OCI-LY1 (cell line): Measurements from ENCODE around the gene WIZ.

ENCODE experiments used
- H2AFZ ChIP-seq: fragments of 200-600 bp; sonication (generic), shearing (Covaris generic); 2 replicates; pipeline ENCODE4 v1.6.0; 2014; ENCODE audit warnings: antibody characterized with exemption, mild to moderate bottlenecking, low read length
- H3F3A ChIP-seq: fragments of 200-600 bp; sonication (generic), shearing (Covaris generic); 2 replicates; pipeline ENCODE4 v1.6.0; 2014; ENCODE audit warnings: mild to moderate bottlenecking, antibody characterized with exemption, low read length, moderate library complexity; ENCODE audit not compliant: insufficient read depth
- H3K27ac ChIP-seq: fragments of 200-600 bp; sonication (generic); 2 replicates; pipeline ENCODE4 v1.5.1; 2014; ENCODE audit warnings: low read length, mixed run types, mild to moderate bottlenecking, low read depth; ENCODE audit not compliant: poor library complexity, severe bottlenecking
- H3K27me3 ChIP-seq: fragments of 200-600 bp; sonication (generic); 2 replicates; pipeline ENCODE4 v1.6.0; 2014; ENCODE audit warnings: antibody characterized with exemption, mild to moderate bottlenecking, low read length, moderate library complexity; ENCODE audit not compliant: insufficient read depth
- H3K36me3 ChIP-seq: fragments of 200-600 bp; sonication (generic); 2 replicates; pipeline ENCODE4 v1.6.1; 2014; ENCODE audit warnings: mild to moderate bottlenecking, antibody characterized with exemption, low read length, moderate library complexity, mixed read lengths; ENCODE audit not compliant: insufficient read depth
- H3K4me1 ChIP-seq: fragments of 200-600 bp; sonication (generic); 2 replicates; pipeline ENCODE4 v1.5.1; 2014; ENCODE audit warnings: mild to moderate bottlenecking, low read length, moderate library complexity; ENCODE audit not compliant: insufficient read depth, severe bottlenecking
- H3K4me2 ChIP-seq: fragments of 200-600 bp; sonication (generic), shearing (Covaris generic); 2 replicates; pipeline ENCODE4 v1.6.1; 2014; ENCODE audit warnings: low read length
- H3K4me3 ChIP-seq: fragments of 200-600 bp; sonication (generic); 2 replicates; pipeline ENCODE4 v1.5.1; 2014; ENCODE audit warnings: low read length, low read depth, mild to moderate bottlenecking, mixed read lengths; ENCODE audit not compliant: poor library complexity, severe bottlenecking
- H3K79me2 ChIP-seq: fragments of 200-600 bp; shearing (Covaris generic); 2 replicates; pipeline ENCODE4 v1.6.1; 2016; ENCODE audit warnings: mixed run types, low read length, mixed read lengths; ENCODE audit not compliant: insufficient read depth
- H3K9ac ChIP-seq: fragments of 200-600 bp; sonication (generic), shearing (Covaris generic); 2 replicates; pipeline ENCODE4 v1.6.1; 2014; ENCODE audit warnings: mild to moderate bottlenecking, low read length, mixed read lengths
- H3K9me2 ChIP-seq: fragments of 200-600 bp; sonication (generic), shearing (Covaris generic); 2 replicates; pipeline ENCODE4 v1.6.1; 2014; ENCODE audit warnings: low read depth, mild to moderate bottlenecking, low read length, mixed read lengths
- H3K9me3 ChIP-seq: fragments of 200-600 bp; shearing (Covaris generic); 2 replicates; pipeline ENCODE4 v1.6.1; 2014; ENCODE audit warnings: low read length, mixed read lengths
- H4K20me1 ChIP-seq: fragments of 200-600 bp; sonication (generic), shearing (Covaris generic); 2 replicates; pipeline ENCODE4 v1.6.0; 2016; ENCODE audit warnings: mild to moderate bottlenecking, low read length; ENCODE audit not compliant: insufficient read depth
- EZH2 ChIP-seq: fragments of 200-600 bp; sonication (generic), shearing (Covaris generic); IDR thresholded peaks from 2 replicates; pipeline ENCODE4 v1.8.0; 2017; ENCODE audit warnings: borderline replicate concordance, mixed run types, mild to moderate bottlenecking, antibody characterized with exemption, low read length, moderate library complexity, mixed read lengths
- TF ChIP-seq, protein P1 (sequence below): fragments of 200-600 bp; sonication (generic), shearing (Covaris generic); IDR thresholded peaks from 2 replicates; pipeline ENCODE4 v1.5.1; 2017; ENCODE audit warnings: mild to moderate bottlenecking, antibody characterized with exemption, low read length, moderate library complexity, mixed read lengths

Gene WIZ

DNA sequence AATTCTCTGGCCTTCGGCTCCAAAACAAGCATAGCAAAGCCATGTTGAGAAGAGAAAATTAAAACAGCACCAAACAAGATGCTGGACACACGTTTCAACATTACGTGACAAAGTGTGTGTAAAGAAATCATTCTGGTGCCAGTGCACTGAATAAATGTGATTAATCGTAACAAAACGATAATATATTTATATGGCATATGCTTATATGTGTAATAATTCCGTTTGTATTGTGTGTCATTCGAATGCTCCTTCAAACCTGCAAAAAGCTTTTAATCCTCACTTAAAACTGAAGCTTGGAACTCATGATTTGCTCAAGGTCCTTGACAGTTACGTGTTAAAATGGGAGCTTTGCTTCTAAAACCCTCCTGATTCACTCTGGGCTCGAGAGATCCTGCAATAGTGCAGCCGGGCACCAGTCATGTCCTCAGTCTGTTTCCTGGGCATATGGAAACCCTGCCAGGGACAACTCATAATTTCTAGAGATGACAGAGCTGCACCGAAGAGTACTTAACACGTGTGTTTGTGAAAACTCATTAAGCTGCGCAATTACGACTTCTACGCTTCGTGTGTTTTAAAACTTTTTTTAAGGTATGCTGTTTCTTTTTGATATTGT, 30.2 kb downstream of the WIZ start:
- H3K4me3 ChIP-seq, result peak overlapping the region; percentile 45
- peak overlapping the region; percentile 30 for H3K27ac ChIP-seq
- H3K9me2 ChIP-seq, result no peaks in the 10 kb centered on the region
- no peaks in the 10 kb centered on the region for H3F3A ChIP-seq
- peak overlapping the region; percentile 63 for H3K4me2 ChIP-seq
- no peaks in the 10 kb centered on the region for H3K9me3 ChIP-seq
- H3K4me1 ChIP-seq, result peaks cover 36% of the 10 kb centered on the region
- H3K79me2 ChIP-seq, result peaks cover 38% of the 10 kb centered on the region
- TF ChIP-seq, protein P1, sequence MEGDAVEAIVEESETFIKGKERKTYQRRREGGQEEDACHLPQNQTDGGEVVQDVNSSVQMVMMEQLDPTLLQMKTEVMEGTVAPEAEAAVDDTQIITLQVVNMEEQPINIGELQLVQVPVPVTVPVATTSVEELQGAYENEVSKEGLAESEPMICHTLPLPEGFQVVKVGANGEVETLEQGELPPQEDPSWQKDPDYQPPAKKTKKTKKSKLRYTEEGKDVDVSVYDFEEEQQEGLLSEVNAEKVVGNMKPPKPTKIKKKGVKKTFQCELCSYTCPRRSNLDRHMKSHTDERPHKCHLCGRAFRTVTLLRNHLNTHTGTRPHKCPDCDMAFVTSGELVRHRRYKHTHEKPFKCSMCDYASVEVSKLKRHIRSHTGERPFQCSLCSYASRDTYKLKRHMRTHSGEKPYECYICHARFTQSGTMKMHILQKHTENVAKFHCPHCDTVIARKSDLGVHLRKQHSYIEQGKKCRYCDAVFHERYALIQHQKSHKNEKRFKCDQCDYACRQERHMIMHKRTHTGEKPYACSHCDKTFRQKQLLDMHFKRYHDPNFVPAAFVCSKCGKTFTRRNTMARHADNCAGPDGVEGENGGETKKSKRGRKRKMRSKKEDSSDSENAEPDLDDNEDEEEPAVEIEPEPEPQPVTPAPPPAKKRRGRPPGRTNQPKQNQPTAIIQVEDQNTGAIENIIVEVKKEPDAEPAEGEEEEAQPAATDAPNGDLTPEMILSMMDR, result no peak
- TF ChIP-seq EZH2, result no peak
- peak overlapping the region; percentile 54 for H3K9ac ChIP-seq
- no peak overlapping the region for H2AFZ ChIP-seq
- H3K36me3 ChIP-seq, result peaks cover 57% of the 10 kb centered on the region
- no peaks in the 10 kb centered on the region for H4K20me1 ChIP-seq
- H3K27me3 ChIP-seq, result no peaks in the 10 kb centered on the region

DNA sequence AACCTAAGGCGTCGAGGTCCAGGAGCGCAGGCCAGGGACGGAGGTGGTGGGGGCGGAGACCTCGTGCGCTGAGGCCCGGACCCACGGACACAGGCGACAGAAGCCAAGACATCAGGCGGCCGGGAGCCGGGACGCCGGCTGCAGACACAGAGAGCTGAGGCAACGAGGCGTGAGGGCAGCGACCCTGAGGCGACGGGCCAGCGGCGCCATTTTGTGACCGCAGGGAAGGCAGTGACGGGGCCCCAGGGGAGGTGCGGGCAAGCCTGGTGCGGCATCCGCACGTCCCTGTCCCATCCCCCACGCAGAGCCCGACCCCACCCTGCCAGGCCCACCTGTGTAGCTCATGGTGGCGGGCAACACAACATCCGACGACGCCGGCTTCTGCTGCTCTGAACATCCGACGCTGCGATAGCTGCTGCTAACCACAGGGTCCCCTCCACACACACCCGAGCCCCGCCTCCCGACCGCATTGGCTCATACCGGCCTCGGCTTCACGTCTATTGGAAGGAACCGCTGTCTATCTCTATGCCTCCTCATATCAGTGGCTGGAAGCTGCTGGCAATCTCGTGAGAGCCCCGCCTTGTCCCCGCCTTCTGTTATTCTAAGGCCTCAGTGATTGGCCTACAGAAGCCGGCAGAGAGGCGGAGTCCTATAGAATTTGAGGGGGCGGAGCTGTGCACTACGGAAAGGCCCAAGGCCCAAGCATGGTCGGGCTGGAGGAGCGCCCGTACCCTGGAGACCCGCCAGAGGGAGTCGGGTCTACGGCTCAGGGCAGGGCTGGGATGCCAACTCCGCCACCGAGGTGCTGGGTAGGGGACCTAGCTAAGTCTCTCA, 31.0 kb downstream of the WIZ start, which contains the start of gene AKAP8L:
Gene AKAP8L (minus strand): TSS at position 410 of the 834 bp plus-strand sequence. CDS start 65 bp downstream, at position 345.
- Histone ChIP-seq H3K36me3 (peaks cover 51% of the 10 kb centered on the region), H4K20me1 (no peaks in the 10 kb centered on the region), H3K9me3 (no peaks in the 10 kb centered on the region), H3K27me3 (no peaks in the 10 kb centered on the region), H3K9ac (peak within 1 kb of the TSS; percentile 98), H3K4me3 (peak within 1 kb of the TSS; percentile 98), H3K9me2 (no peaks in the 10 kb centered on the region), H3K4me2 (peak within 1 kb of the TSS; percentile 99), H3K4me1 (peaks cover 41% of the 10 kb centered on the region), H3F3A (no peaks in the 10 kb centered on the region), H2AFZ (no peak within 1 kb of the TSS), H3K79me2 (peaks cover 43% of the 10 kb centered on the region), H3K27ac (peak within 1 kb of the TSS; percentile 45)
- no peak for TF ChIP-seq EZH2
- TF ChIP-seq, protein P1, result peak; percentile 84

GRCh38 chr19:15418231-15418578, 31.6 kb downstream of the WIZ start:
- Histone ChIP-seq H3K9me2 (no peaks in the 10 kb centered on the region), H4K20me1 (no peaks in the 10 kb centered on the region), H2AFZ (no peak overlapping the region), H3K9ac (peak overlapping the region; percentile 98), H3K27me3 (no peaks in the 10 kb centered on the region), H3F3A (no peaks in the 10 kb centered on the region), H3K4me1 (peaks cover 47% of the 10 kb centered on the region), H3K4me2 (peak overlapping the region; percentile 99), H3K36me3 (peaks cover 50% of the 10 kb centered on the region), H3K27ac (peak overlapping the region; percentile 45), H3K79me2 (peaks cover 49% of the 10 kb centered on the region), H3K9me3 (no peaks in the 10 kb centered on the region), H3K4me3 (peak overlapping the region; percentile 98)
- no peak for TF ChIP-seq EZH2
- TF ChIP-seq, protein P1, result no peak
